ENCODE measurements around the gene COG2. TPM values are rescaled to one million over a fixed set of nuclear protein-coding genes. Genes with fewer than 3 reads are reported as not detected.

The COG2 gene
- total RNA-seq, 4 donors from 2014 or later = 21.5 to 46.5 (median 27.4) TPM

DNA sequence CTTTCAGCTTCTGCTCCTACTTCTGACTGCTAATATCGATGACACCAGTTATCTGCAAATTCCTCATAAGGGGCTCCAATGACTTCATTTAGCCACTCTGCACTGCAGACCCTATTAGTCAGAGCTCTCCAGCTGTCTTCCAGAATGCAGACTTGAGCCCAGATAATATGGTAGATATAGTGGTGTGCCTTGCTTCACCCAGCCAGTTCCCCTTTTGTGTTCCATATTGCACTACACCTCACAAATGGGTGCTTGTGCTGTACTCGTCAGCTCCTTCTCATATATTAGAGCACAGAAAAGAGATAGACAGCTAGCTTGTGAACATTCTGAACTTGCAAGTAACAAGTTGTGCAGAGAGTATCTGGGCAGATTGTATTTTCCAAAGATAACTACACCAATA lies 23.7 kb upstream of the COG2 start:
- in situ Hi-C loops (cut with MboI; ENCODE audit: low sequenced_read_pairs in 4 of 4) = no loop called here
- no peak for TF ChIP-seq POLR2A (IDR thresholded peaks at IDR 0.05)
- TF ChIP-seq, protein P1, sequence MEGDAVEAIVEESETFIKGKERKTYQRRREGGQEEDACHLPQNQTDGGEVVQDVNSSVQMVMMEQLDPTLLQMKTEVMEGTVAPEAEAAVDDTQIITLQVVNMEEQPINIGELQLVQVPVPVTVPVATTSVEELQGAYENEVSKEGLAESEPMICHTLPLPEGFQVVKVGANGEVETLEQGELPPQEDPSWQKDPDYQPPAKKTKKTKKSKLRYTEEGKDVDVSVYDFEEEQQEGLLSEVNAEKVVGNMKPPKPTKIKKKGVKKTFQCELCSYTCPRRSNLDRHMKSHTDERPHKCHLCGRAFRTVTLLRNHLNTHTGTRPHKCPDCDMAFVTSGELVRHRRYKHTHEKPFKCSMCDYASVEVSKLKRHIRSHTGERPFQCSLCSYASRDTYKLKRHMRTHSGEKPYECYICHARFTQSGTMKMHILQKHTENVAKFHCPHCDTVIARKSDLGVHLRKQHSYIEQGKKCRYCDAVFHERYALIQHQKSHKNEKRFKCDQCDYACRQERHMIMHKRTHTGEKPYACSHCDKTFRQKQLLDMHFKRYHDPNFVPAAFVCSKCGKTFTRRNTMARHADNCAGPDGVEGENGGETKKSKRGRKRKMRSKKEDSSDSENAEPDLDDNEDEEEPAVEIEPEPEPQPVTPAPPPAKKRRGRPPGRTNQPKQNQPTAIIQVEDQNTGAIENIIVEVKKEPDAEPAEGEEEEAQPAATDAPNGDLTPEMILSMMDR (IDR thresholded peaks at IDR 0.05 in 4 of 5, conservative IDR thresholded peaks at IDR 0.05 in 1 of 5) = no peak

DNA sequence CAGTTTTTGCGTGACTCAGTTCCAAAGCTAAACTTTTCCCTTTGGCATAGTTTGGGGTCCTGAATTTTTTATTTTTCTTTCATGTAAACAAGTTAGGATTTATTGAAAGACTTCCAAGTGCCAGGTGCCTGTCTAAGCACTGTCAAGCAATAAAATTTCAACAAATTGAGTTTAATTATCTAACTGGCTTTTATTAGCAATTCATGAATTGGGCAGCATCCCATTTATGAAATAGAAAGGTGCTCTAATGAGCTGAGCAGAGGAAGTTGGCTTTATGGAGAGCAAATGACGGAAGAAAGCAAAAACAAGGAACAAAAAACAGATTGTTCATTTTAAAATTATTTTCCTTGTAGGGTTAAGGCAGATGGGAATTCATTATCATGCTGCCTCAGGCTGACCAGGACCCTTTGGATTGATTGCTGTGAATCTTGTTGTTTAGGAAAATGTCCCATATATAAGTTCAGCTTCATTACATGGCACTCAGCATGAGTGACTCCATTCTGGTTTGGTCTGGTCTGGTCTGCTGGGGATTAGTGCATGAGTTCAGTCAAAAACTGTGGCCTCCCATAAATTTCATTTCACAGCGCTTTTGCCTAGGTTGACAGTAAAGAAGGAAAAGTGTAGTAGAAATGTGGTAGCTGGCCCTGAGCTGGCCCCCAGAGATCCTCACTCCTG lies 21.5 kb upstream of the COG2 start:
- no peaks in the 10 kb centered on the region for H3K9me3 ChIP-seq
- H3K4me3 ChIP-seq = no peak overlapping the region
- no peak for DNase-seq
- no peaks in the 10 kb centered on the region for H3K4me1 ChIP-seq
- H3K27ac ChIP-seq = no peak overlapping the region
- H3K36me3 ChIP-seq = no peaks in the 10 kb centered on the region
- in situ Hi-C loops (cut with MboI; ENCODE audit: low sequenced_read_pairs in 4 of 4) = no loop called here
- ATAC-seq = no peak
- H3K27me3 ChIP-seq = no peaks in the 10 kb centered on the region
- intact Hi-C loops (cut with DNase I; ENCODE audit: low total_unique reads) = no loop called here
- TF ChIP-seq POLR2A (IDR thresholded peaks at IDR 0.05) = no peak
- TF ChIP-seq, protein P1 (IDR thresholded peaks at IDR 0.05 in 4 of 5, conservative IDR thresholded peaks at IDR 0.05 in 1 of 5) = no peak

More for the DNA sequence above, 23.7 kb upstream of the COG2 start:
- intact Hi-C loops (cut with DNase I; ENCODE audit: low total_unique reads) = no loop called here
- DNase-seq = no peak
- H3K9me3 ChIP-seq = no peaks in the 10 kb centered on the region
- H3K36me3 ChIP-seq = no peaks in the 10 kb centered on the region
- no peak overlapping the region for H3K27ac ChIP-seq
- H3K4me1 ChIP-seq = no peaks in the 10 kb centered on the region
- no peak for ATAC-seq
- H3K4me3 ChIP-seq = no peak overlapping the region
- H3K27me3 ChIP-seq = no peaks in the 10 kb centered on the region

DNA sequence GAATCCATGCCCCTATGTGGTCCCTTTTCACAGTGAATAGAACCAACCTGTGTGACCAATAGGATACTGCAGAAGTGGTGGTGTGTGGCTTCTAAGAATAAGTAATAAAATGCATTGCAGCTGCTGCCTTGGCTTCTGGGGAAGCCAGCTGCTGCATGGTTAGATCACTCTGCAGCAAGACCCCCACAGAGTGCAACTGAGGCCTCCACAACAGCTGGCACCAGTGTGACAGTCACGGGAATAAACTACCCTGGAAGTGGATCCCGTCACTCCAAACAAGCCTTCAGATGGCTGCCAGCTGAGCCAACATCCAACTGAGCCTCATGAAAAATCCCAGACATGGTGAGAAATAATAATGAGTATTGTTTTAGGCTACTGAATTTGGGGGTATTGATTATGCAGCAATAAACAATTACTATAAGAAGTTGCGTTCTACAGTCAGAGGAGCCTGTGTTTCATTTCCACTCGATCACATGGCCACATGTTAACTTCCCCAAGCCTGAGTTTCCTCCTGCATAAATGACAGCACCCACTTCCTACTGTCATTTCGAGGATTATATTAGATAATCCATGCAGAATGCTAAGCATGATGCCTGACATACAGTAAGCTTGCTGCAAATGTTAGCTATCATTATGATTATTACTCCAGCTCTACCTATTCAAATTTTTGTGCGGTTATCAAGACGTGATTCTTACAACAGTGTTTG lies 20.8 kb upstream of the COG2 start:
- in situ Hi-C loops (cut with MboI; ENCODE audit: low sequenced_read_pairs in 4 of 4) (no loop called here), intact Hi-C loops (cut with DNase I; ENCODE audit: low total_unique reads) (no loop called here)
- no peak for DNase-seq
- H3K27me3 ChIP-seq = no peaks in the 10 kb centered on the region
- no peak overlapping the region for H3K27ac ChIP-seq
- H3K9me3 ChIP-seq = no peaks in the 10 kb centered on the region
- H3K36me3 ChIP-seq = no peaks in the 10 kb centered on the region
- no peak for ATAC-seq
- H3K4me1 ChIP-seq = no peaks in the 10 kb centered on the region
- H3K4me3 ChIP-seq = no peak overlapping the region
- TF ChIP-seq, protein P1 (IDR thresholded peaks at IDR 0.05 in 4 of 5, conservative IDR thresholded peaks at IDR 0.05 in 1 of 5) = no peak
- no peak for TF ChIP-seq POLR2A (IDR thresholded peaks at IDR 0.05)

DNA sequence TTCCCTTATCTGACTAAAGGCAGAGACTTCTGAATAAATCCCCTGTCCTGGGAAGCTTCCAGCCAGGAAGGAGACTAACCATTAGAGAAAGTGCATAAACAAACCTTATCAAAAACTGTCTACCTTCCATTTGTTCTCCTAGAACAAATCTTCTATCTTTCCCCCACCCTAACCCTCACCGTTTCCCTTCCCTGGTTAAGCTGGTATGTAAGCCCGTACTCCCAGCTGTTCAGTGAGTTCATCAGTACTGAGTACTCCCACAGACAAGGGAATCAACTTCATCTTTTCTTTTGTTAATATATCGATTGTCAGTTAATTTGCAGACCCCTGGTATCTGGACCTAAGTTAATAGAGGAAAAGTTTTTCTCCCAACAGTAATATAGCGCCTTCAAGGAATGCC lies 20.1 kb upstream of the COG2 start:
- no peaks in the 10 kb centered on the region for H3K4me1 ChIP-seq
- in situ Hi-C loops (cut with MboI; ENCODE audit: low sequenced_read_pairs in 4 of 4) (no loop called here), intact Hi-C loops (cut with DNase I; ENCODE audit: low total_unique reads) (no loop called here)
- no peaks in the 10 kb centered on the region for H3K27me3 ChIP-seq
- no peak overlapping the region for H3K27ac ChIP-seq
- TF ChIP-seq POLR2A (IDR thresholded peaks at IDR 0.05) = no peak
- TF ChIP-seq, protein P1 (IDR thresholded peaks at IDR 0.05 in 4 of 5, conservative IDR thresholded peaks at IDR 0.05 in 1 of 5) = no peak
- no peaks in the 10 kb centered on the region for H3K36me3 ChIP-seq
- no peaks in the 10 kb centered on the region for H3K9me3 ChIP-seq
- H3K4me3 ChIP-seq = no peak overlapping the region
- ATAC-seq = no peak
- no peak for DNase-seq

Data from gastrocnemius medialis (tissue), 4 donors.